NB4 (cell line): ENCODE data around the gene MCTP1.

ENCODE experiments used
- CTCF ChIP-seq: IDR thresholded peaks from one replicate; pipeline ENCODE4 v1.5.1; 2012; ENCODE audit warnings: low read depth, low read length
- MYC ChIP-seq: IDR thresholded peaks from 2 replicates; pipeline ENCODE4 v1.6.1; 2011; ENCODE audit warnings: low read depth, low read length

GRCh38 chr5:95285409-95285755 lies 488 bp upstream of the MCTP1 start:
- TF ChIP-seq CTCF (no peak), MYC (no peak)
